GM12878 (cell line): Measurements from ENCODE around the gene C19orf12. TPM values are rescaled to one million over a fixed set of nuclear protein-coding genes. Genes with fewer than 3 reads are reported as not detected.
A peak's percentile ranks its signal among the peaks of the same experiment; 100 is the strongest.

Experiments
- ASH2L ChIP-seq: fragments of 300-600, 200-600 bp; sonication (generic); IDR thresholded peaks from 2 replicates; pipeline ENCODE4 v1.6.1; 2017; ENCODE audit warnings: low read depth, mild to moderate bottlenecking, borderline replicate concordance
- CBFB ChIP-seq: IDR thresholded peaks from 2 replicates; pipeline ENCODE4 v1.6.1; 2016; ENCODE audit warnings: antibody characterized with exemption, low read depth
- CREB1 ChIP-seq: IDR thresholded peaks from 2 replicates; pipeline ENCODE4 v1.6.1; 2012; ENCODE audit warnings: low read depth, mild to moderate bottlenecking, inconsistent platforms
- E4F1 ChIP-seq: fragments of 450-650 bp; IDR thresholded peaks from 2 replicates; pipeline ENCODE4 v1.6.1; 2018; ENCODE audit warnings: borderline replicate concordance, mild to moderate bottlenecking; ENCODE audit not compliant: partially characterized antibody
- ESRRA ChIP-seq: IDR thresholded peaks from 2 replicates; pipeline ENCODE4 v1.6.1; 2012; ENCODE audit warnings: mild to moderate bottlenecking, low read length, improper control_type of control experiment
- ETV6 ChIP-seq, 2 experiments: fragments of 450-650 bp in 1 of 2; IDR thresholded peaks in 1 of 2; conservative IDR thresholded peaks in 1 of 2; 2 replicates each; pipeline ENCODE4 v1.6.1; 2014; ENCODE audit warnings: antibody characterized with exemption in 1 of 2, borderline replicate concordance in 1 of 2, low read depth in 1 of 2, mild to moderate bottlenecking in 1 of 2, moderate library complexity in 1 of 2
- GABPA ChIP-seq: IDR thresholded peaks from 2 replicates; pipeline ENCODE4 v1.6.1; 2014; ENCODE audit warnings: antibody characterized with exemption, low read depth, mild to moderate bottlenecking, inconsistent platforms
- KAT2A ChIP-seq: conservative IDR thresholded peaks from 2 replicates; pipeline ENCODE4 v1.6.1; 2011; ENCODE audit warnings: low read depth, low read length; ENCODE audit not compliant: control insufficient read depth
- LARP7 ChIP-seq: fragments of 450-650 bp; IDR thresholded peaks from 2 replicates; pipeline ENCODE4 v1.6.1; 2017; ENCODE audit warnings: mild to moderate bottlenecking
- NBN ChIP-seq: fragments of 450-650 bp; IDR thresholded peaks from 2 replicates; pipeline ENCODE4 v1.6.1; 2016
- NR2F1 ChIP-seq: fragments of 450-650 bp; conservative IDR thresholded peaks from 2 replicates; pipeline ENCODE4 v1.6.1; 2017; ENCODE audit warnings: mild to moderate bottlenecking
- POLR2A ChIP-seq: IDR thresholded peaks from 2 replicates; pipeline ENCODE4 v1.6.1; 2011; ENCODE audit warnings: low read depth, mild to moderate bottlenecking, low read length
- POU2F2 ChIP-seq: IDR thresholded peaks from 3 replicates; pipeline ENCODE4 v1.6.1; 2011; ENCODE audit warnings: low read depth, mild to moderate bottlenecking, low read length, borderline replicate concordance
- RB1 ChIP-seq: fragments of 450-650 bp; formaldehyde crosslinking; IDR thresholded peaks from 2 replicates; pipeline ENCODE4 v1.6.1; 2017; ENCODE audit warnings: mild to moderate bottlenecking, borderline replicate concordance
- SIN3A ChIP-seq: IDR thresholded peaks from 2 replicates; pipeline ENCODE4 v1.6.1; 2012; ENCODE audit warnings: low read depth, low read length, improper control_type of control experiment
- SMARCA5 ChIP-seq: fragments of 450-650 bp; IDR thresholded peaks from 2 replicates; pipeline ENCODE4 v1.6.1; 2017; ENCODE audit warnings: mild to moderate bottlenecking
- SP1 ChIP-seq: IDR thresholded peaks from one replicate; pipeline ENCODE4 v1.6.1; 2011; ENCODE audit warnings: low read depth, low read length
- YY1 ChIP-seq: IDR thresholded peaks from 2 replicates; pipeline ENCODE4 v1.6.1; 2011; ENCODE audit warnings: low read depth, mild to moderate bottlenecking, low read length
- ZBTB11 ChIP-seq: fragments of 450-650 bp; formaldehyde crosslinking; IDR thresholded peaks from 2 replicates; pipeline ENCODE4 v1.5.0; 2022; ENCODE audit warnings: mild to moderate bottlenecking, missing genetic modification characterization
- ZNF384 ChIP-seq: IDR thresholded peaks from 2 replicates; pipeline ENCODE4 v1.6.1; 2012; ENCODE audit warnings: low read depth, mild to moderate bottlenecking, low read length, improper control_type of control experiment, borderline replicate concordance
- ZNF687 ChIP-seq: fragments of 450-650 bp; IDR thresholded peaks from 2 replicates; pipeline ENCODE4 v1.6.1; 2017; ENCODE audit warnings: mild to moderate bottlenecking, moderate library complexity
- ZSCAN29 ChIP-seq: fragments of 450-650 bp; IDR thresholded peaks from 2 replicates; pipeline ENCODE4 v1.6.1; 2017; ENCODE audit warnings: mild to moderate bottlenecking, moderate library complexity
- ZZZ3 ChIP-seq: IDR thresholded peaks from 2 replicates; pipeline ENCODE4 v1.6.1; 2011; ENCODE audit warnings: low read depth; ENCODE audit not compliant: control insufficient read depth, insufficient read length
- polyA plus RNA-seq, 11 experiments: library from polyadenylated mRNA; depleted of rRNA in 4 of 11; unstranded in 6 of 11; stranded (reverse) in 5 of 11; fragments of >200 nt; fragmentation: Nextera tagmentation in 4 of 11; fragmentation: Illumina TruSeq in 1 of 11; extraction: Ambion mirVana in 4 of 11; extraction: Trizol in 1 of 11; gene quantifications; 1 replicate in 1 of 11; 2 replicates in 10 of 11; pipeline versions ENCODE4 v1.2.1 to v1.2.3, GENCODE V29; 2011 to 2016; ENCODE audit warnings: inconsistent platforms in 2 of 11, missing spikeins in 2 of 11, low read depth in 1 of 11
- total RNA-seq, 4 experiments: library from RNA; depleted of rRNA in 3 of 4; stranded (reverse); fragments of >200 nt in 3 of 4; fragmentation: Illumina TruSeq in 1 of 4; extraction: Trizol in 1 of 4; gene quantifications; 2 replicates each; pipeline versions ENCODE4 v1.2.1 to v1.2.3, GENCODE V29; 2013 to 2021

Gene C19orf12
- total and polyA plus RNA-seq, 10 of the 15 experiments (the other 5 are each of a cell fraction or from before 2014, with no cell fraction given) = 2.3 to 23.5 (median 20.3) TPM

- TF ChIP-seq RB1 (0 out of 2 replicates have a peak, but pooled peaks have one; percentile 18), NR2F1 (peak; percentile 91), GABPA (no peak), LARP7 (peak; percentile 69), SMARCA5 (no peak), ZNF384 (no peak), ZZZ3 (no peak), POU2F2 (no peak), POLR2A (peak; percentile 73), ESRRA (no peak), CREB1 (no peak), ASH2L (no peak), ZBTB11 (CRISPR knock-in tag) (no peak), ETV6 (conservative IDR thresholded peaks at IDR 0.05 in 1 of 2, IDR thresholded peaks at IDR 0.05 in 1 of 2; ENCODE audit: borderline replicate concordance in 1 of 2, low read depth in 1 of 2) (no peak), E4F1 (no peak), KAT2A (no peak), SIN3A (no peak), CBFB (no peak), YY1 (no peak), ZNF687 (0 out of 2 replicates have a peak, but pooled peaks have one; percentile 38), SP1 (peak; percentile 48), NBN (no peak), ZSCAN29 (no peak)
Measured at GRCh38 chr19:29665215-29665825, 49.7 kb downstream of the C19orf12 start, which contains the start of gene PLEKHF1 (continued).
